PC-3 (cell line): Measurements from ENCODE around the gene RANGAP1. TPM values are rescaled to one million over a fixed set of nuclear protein-coding genes. Genes with fewer than 3 reads are reported as not detected.

Source experiments
- ATAC-seq: fragments of 200-7000 bp; cut with Tn5 transposase; 2 replicates; pipeline ENCODE4 v1.9.1; 2020; ENCODE audit warnings: mild to moderate bottlenecking, moderate library complexity
- BruUV-seq: library from RNA; stranded (reverse); fragments of 400-500 nt; replicated peaks from 2 replicates; lab custom pipeline; 2021; lab: Mats Ljungman, UMichigan
- CTCF ChIA-PET: fragments of 300-600 bp; sonication (Branson Sonifier 250); formaldehyde crosslinking; loops from one replicate; lab custom pipeline; 2022; ENCODE audit warnings: antibody characterized with exemption; lab: Charles Lee
- POLR2A ChIA-PET: fragments of 300-600 bp; sonication (Branson Sonifier 250); formaldehyde crosslinking; loops from one replicate; lab custom pipeline; 2022; ENCODE audit warnings: antibody characterized with exemption; ENCODE audit not compliant: unreplicated experiment; lab: Charles Lee
- DNase-seq: peaks from one replicate; pipeline ENCODE4 v3.0.0-alpha.2; 2015
- H2AFZ ChIP-seq: fragments of 300-600 bp; sonication (generic); 2 replicates; pipeline ENCODE4 v1.6.0; 2016; ENCODE audit warnings: antibody characterized with exemption, low read length
- H3F3A ChIP-seq: fragments of 300-600 bp; sonication (generic); one replicate; pipeline ENCODE4 v1.6.0; 2017; ENCODE audit warnings: antibody characterized with exemption, low read length, control low read depth, mild to moderate bottlenecking; ENCODE audit not compliant: unreplicated experiment
- H3K27ac ChIP-seq: fragments of 300-600 bp; sonication (generic); 2 replicates; pipeline ENCODE4 v1.5.1; 2016; ENCODE audit warnings: mild to moderate bottlenecking, low read length
- H3K27me3 ChIP-seq: fragments of 300-600 bp; sonication (generic); 2 replicates; pipeline ENCODE4 v1.6.1; 2016; ENCODE audit warnings: low read length, mixed read lengths
- H3K36me3 ChIP-seq: fragments of 300-600 bp; sonication (generic); 2 replicates; pipeline ENCODE4 v1.6.1; 2016; ENCODE audit warnings: low read depth, mixed run types, low read length, mixed read lengths
- H3K4me1 ChIP-seq: fragments of 300-600 bp; sonication (generic); 2 replicates; pipeline ENCODE4 v1.5.1; 2016; ENCODE audit warnings: low read length; ENCODE audit not compliant: insufficient read depth
- H3K4me2 ChIP-seq: fragments of 300-600 bp; sonication (generic); 2 replicates; pipeline ENCODE4 v1.6.0; 2016; ENCODE audit warnings: low read length
- H3K4me3 ChIP-seq: fragments of 300-600 bp; sonication (generic); 2 replicates; pipeline ENCODE4 v1.5.1; 2016; ENCODE audit warnings: mild to moderate bottlenecking, low read length, mixed read lengths
- H3K79me2 ChIP-seq: fragments of 300-600 bp; sonication (generic); 2 replicates; pipeline ENCODE4 v1.6.1; 2017; ENCODE audit warnings: low read length, mixed read lengths
- H3K9ac ChIP-seq: fragments of 300-600 bp; sonication (generic); 2 replicates; pipeline ENCODE4 v1.6.0; 2016; ENCODE audit warnings: mild to moderate bottlenecking, low read length
- H3K9me2 ChIP-seq: fragments of 300-600 bp; sonication (generic); replicated peaks from 2 replicates; pipeline ENCODE4 v1.6.1; 2016; ENCODE audit warnings: mixed run types, low read length, mixed read lengths
- H3K9me3 ChIP-seq: fragments of 300-600 bp; sonication (generic); 2 replicates; pipeline ENCODE4 v1.6.1; 2016; ENCODE audit warnings: low read length, mixed read lengths
- H4K20me1 ChIP-seq: fragments of 300-600 bp; sonication (generic); 2 replicates; pipeline ENCODE4 v1.6.1; 2016; ENCODE audit warnings: low read length, mixed read lengths
- EZH2 ChIP-seq: fragments of 300-600 bp; sonication (generic); IDR thresholded peaks from one replicate; pipeline ENCODE4 v1.6.1; 2017; ENCODE audit warnings: antibody characterized with exemption, mild to moderate bottlenecking, low read length; ENCODE audit not compliant: unreplicated experiment
- EZH2phosphoT487 ChIP-seq: fragments of 300-600 bp; sonication (generic); IDR thresholded peaks from 2 replicates; pipeline ENCODE4 v1.6.1; 2018; ENCODE audit warnings: mild to moderate bottlenecking, antibody characterized with exemption, low read length, borderline replicate concordance
- intact Hi-C: fragments of 100-400 bp; cut with micrococcal nuclease; formaldehyde crosslinking; loops from 2 replicates; pipeline ENCODE4 v1.9.0; 2023
- total RNA-seq: library from RNA; depleted of rRNA; stranded (reverse); fragments of >200 nt; gene quantifications from 2 replicates; pipeline ENCODE4 v1.2.3, GENCODE V29; 2014
- TF ChIP-seq, protein P1 (sequence below): fragments of 300-600 bp; sonication (generic); conservative IDR thresholded peaks from 2 replicates; pipeline ENCODE4 v1.5.1; 2017; ENCODE audit warnings: antibody characterized with exemption, low read depth, mild to moderate bottlenecking, low read length

RANGAP1 gene
- total RNA-seq, 1 experiment from 2014 or later, result 99.0 TPM

DNA sequence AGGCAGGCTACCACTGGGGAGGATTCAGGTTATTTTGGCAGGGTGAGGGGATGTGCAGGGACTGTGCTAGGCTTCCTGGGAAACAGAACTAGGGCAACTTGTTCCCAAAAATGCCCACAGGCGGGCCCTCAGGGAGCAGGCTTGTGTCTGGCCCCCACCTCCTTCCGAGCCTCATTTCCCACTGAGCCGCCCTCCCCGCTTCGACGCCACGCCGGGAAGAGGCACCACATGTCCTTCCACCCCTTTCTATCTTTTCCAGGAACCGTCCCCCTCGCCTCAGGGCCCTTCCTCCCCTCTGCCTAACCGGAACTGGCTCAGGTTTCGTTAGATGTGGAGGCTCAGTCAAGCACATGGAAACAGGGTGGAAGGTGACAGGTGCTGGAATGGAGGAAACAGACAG is 35.9 kb downstream of the RANGAP1 start:
- no peak for DNase-seq
- no peaks in the 10 kb centered on the region for H3K9me3 ChIP-seq
- TF ChIP-seq EZH2phosphoT487, result no peak
- TF ChIP-seq, protein P1, sequence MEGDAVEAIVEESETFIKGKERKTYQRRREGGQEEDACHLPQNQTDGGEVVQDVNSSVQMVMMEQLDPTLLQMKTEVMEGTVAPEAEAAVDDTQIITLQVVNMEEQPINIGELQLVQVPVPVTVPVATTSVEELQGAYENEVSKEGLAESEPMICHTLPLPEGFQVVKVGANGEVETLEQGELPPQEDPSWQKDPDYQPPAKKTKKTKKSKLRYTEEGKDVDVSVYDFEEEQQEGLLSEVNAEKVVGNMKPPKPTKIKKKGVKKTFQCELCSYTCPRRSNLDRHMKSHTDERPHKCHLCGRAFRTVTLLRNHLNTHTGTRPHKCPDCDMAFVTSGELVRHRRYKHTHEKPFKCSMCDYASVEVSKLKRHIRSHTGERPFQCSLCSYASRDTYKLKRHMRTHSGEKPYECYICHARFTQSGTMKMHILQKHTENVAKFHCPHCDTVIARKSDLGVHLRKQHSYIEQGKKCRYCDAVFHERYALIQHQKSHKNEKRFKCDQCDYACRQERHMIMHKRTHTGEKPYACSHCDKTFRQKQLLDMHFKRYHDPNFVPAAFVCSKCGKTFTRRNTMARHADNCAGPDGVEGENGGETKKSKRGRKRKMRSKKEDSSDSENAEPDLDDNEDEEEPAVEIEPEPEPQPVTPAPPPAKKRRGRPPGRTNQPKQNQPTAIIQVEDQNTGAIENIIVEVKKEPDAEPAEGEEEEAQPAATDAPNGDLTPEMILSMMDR, result no peak
- TF ChIP-seq EZH2, result no peak
- H3K79me2 ChIP-seq, result no peaks in the 10 kb centered on the region
- CTCF ChIA-PET, result no interaction called here
- no peak overlapping the region for H3K9ac ChIP-seq
- no peaks in the 10 kb centered on the region for H3K9me2 ChIP-seq
- H3K4me3 ChIP-seq, result no peak overlapping the region
- no peak for ATAC-seq
- no peak overlapping the region for H2AFZ ChIP-seq
- no peaks in the 10 kb centered on the region for H3K4me1 ChIP-seq
- no peaks in the 10 kb centered on the region for H4K20me1 ChIP-seq
- H3K27ac ChIP-seq, result no peak overlapping the region
- intact Hi-C loops, result no loop called here
- H3F3A ChIP-seq, result no peaks in the 10 kb centered on the region
- H3K4me2 ChIP-seq, result no peak overlapping the region
- POLR2A ChIA-PET, result no interaction called here
- no TSS peak for BruUV-seq
- H3K27me3 ChIP-seq, result no peaks in the 10 kb centered on the region
- peaks cover 28% of the 10 kb centered on the region; the same call in 1 of the 2 replicates for H3K36me3 ChIP-seq

DNA sequence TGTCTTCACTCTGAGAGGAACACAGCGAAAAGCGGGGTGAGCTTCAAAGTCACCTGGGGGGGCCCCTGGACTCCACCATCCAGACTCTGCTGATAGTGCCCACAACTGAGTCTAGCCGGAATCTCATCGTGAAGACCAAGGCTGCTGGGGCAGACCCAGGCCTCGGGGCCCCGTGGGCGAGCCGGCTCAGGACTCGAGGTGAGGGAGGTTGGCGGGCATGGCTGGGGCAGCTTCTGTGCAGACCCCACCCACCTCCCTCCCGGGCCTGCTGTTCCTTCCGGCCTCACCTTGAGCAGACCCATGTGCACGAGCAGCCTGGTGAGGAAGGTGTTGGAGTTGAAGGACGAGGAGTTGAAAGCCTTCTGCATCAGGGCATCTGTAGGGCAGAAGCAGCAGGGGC is 36.5 kb downstream of the RANGAP1 start:
- no peaks in the 10 kb centered on the region for H3K4me1 ChIP-seq
- H3K9me3 ChIP-seq, result no peaks in the 10 kb centered on the region
- TF ChIP-seq EZH2phosphoT487, result no peak
- no peak for TF ChIP-seq EZH2
- TF ChIP-seq, protein P1, result no peak
- ChIA-PET CTCF (no interaction called here), POLR2A (no interaction called here)
- H3F3A ChIP-seq, result no peaks in the 10 kb centered on the region
- ATAC-seq, result no peak
- no peaks in the 10 kb centered on the region for H3K27me3 ChIP-seq
- no peak overlapping the region for H3K9ac ChIP-seq
- H3K4me3 ChIP-seq, result no peak overlapping the region
- no TSS peak for BruUV-seq
- no peaks in the 10 kb centered on the region for H3K9me2 ChIP-seq
- H3K27ac ChIP-seq, result no peak overlapping the region
- H3K4me2 ChIP-seq, result no peak overlapping the region
- no peak overlapping the region for H2AFZ ChIP-seq
- no peak for DNase-seq
- intact Hi-C loops, result no loop called here
- no peaks in the 10 kb centered on the region for H3K79me2 ChIP-seq
- peaks cover 28% of the 10 kb centered on the region; the same call in 1 of the 2 replicates for H3K36me3 ChIP-seq
- no peaks in the 10 kb centered on the region for H4K20me1 ChIP-seq

DNA sequence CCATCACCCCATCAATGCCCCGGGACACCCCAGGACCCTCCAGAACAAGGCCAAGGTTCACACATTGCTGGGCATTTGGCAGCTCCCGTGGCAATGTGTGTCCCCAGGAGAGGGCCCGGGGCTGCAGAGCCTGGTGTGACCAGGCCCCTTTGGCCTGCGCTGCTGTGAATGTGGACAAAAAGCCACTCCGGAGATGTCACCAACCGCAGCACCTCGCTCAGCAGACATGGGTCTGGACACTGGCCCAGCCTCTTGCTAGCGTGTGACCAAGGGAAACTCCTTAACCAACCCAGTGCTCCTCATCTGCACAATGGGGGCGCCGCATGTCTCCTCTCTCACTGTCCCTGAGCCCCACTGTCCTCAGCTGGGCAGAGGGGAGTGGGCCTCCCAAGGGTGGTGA is 37.2 kb downstream of the RANGAP1 start:
- Histone ChIP-seq H3K9me2 (no peaks in the 10 kb centered on the region), H3F3A (no peaks in the 10 kb centered on the region), H3K27ac (no peak overlapping the region), H3K27me3 (no peaks in the 10 kb centered on the region), H3K4me3 (no peak overlapping the region), H3K4me1 (no peaks in the 10 kb centered on the region), H3K79me2 (no peaks in the 10 kb centered on the region), H3K9ac (no peak overlapping the region), H3K4me2 (no peak overlapping the region), H3K36me3 (peaks cover 24% of the 10 kb centered on the region; the same call in 1 of the 2 replicates), H4K20me1 (no peaks in the 10 kb centered on the region), H3K9me3 (no peaks in the 10 kb centered on the region), H2AFZ (no peak overlapping the region)
- intact Hi-C loops, result no loop called here
- ATAC-seq, result no peak
- BruUV-seq, result no TSS peak
- POLR2A ChIA-PET, result no interaction called here
- no peak for TF ChIP-seq EZH2phosphoT487
- TF ChIP-seq, protein P1, result no peak
- TF ChIP-seq EZH2, result no peak
- CTCF ChIA-PET, result no interaction called here
- DNase-seq, result no peak
